Uterus (tissue), 2 donors: Measurements from ENCODE around the gene NEDD4.

Experiments
- CTCF ChIP-seq, 4 experiments: fragments of 200-600 bp in 2 of 4; fragments of 450-650 bp in 2 of 4; sonication (generic) in 2 of 4; IDR thresholded peaks; one replicate each; pipeline ENCODE4 v1.5.1; 2016 to 2019; ENCODE audit warnings: antibody characterized with exemption in 4 of 4, mild to moderate bottlenecking in 2 of 4, moderate library complexity in 1 of 4
- POLR2A ChIP-seq, 2 donors: fragments of 450-650 bp; IDR thresholded peaks; one replicate each; pipeline ENCODE4 v1.6.1; 2016; ENCODE audit warnings: antibody characterized with exemption in 2 of 2, mild to moderate bottlenecking in 1 of 2, moderate library complexity in 1 of 2

- TF ChIP-seq CTCF (IDR thresholded peaks at IDR 0.05) (no peak), POLR2A (IDR thresholded peaks at IDR 0.05) (no peak)
Measured at GRCh38 chr15:56019819-56020486, 26.5 kb upstream of the NEDD4 start.
